Neural cell (in vitro differentiated cells): ENCODE measurements around the gene METTL26. TPM values are rescaled to one million over a fixed set of nuclear protein-coding genes. Genes with fewer than 3 reads are reported as not detected.
"Not testable (repeated sequence)": the region's sequence is repeated elsewhere in the genome, so short reads cannot be mapped to it uniquely, and the experiment has no call there.

Experiments used
- H2AFZ ChIP-seq: fragments of 200-600, 300-800 bp; sonication (generic), shearing (Covaris generic); 2 replicates; pipeline ENCODE4 v1.6.0; 2014; ENCODE audit warnings: low read depth, mild to moderate bottlenecking, antibody characterized with exemption, low read length, moderate library complexity
- H3F3A ChIP-seq: fragments of 200-600 bp; shearing (Covaris generic); 2 replicates; pipeline ENCODE4 v1.6.1; 2016; ENCODE audit warnings: mild to moderate bottlenecking, moderate library complexity, mixed read lengths, antibody characterized with exemption, low read length; ENCODE audit not compliant: insufficient read depth, poor library complexity, severe bottlenecking
- H3K27ac ChIP-seq: fragments of 200-600, 300-800 bp; sonication (generic), shearing (Covaris generic); 2 replicates; pipeline ENCODE4 v1.5.1; 2014; ENCODE audit warnings: mild to moderate bottlenecking, low read length, moderate library complexity
- H3K27me3 ChIP-seq: fragments of 300-800, 200-600 bp; sonication (generic), shearing (Covaris generic); 2 replicates; pipeline ENCODE4 v1.6.0; 2014; ENCODE audit warnings: mild to moderate bottlenecking, low read depth, low read length, moderate library complexity; ENCODE audit not compliant: insufficient read depth
- H3K36me3 ChIP-seq: fragments of 300-800, 200-600 bp; sonication (generic), shearing (Covaris generic); 2 replicates; pipeline ENCODE4 v1.5.1; 2014; ENCODE audit warnings: mild to moderate bottlenecking, antibody characterized with exemption, low read length, moderate library complexity; ENCODE audit not compliant: insufficient read depth
- H3K4me2 ChIP-seq: fragments of 300-800, 200-600 bp; sonication (generic), shearing (Covaris generic); 2 replicates; pipeline ENCODE4 v1.6.0; 2014; ENCODE audit warnings: mild to moderate bottlenecking, low read length
- H3K4me3 ChIP-seq: fragments of 300-800, 200-600 bp; sonication (generic), shearing (Covaris generic); 2 replicates; pipeline ENCODE4 v1.5.1; 2014; ENCODE audit warnings: mild to moderate bottlenecking, low read length, moderate library complexity
- H3K79me2 ChIP-seq: fragments of 200-600 bp; shearing (Covaris generic); replicated peaks from 2 replicates; pipeline ENCODE4 v1.6.0; 2014; ENCODE audit warnings: mild to moderate bottlenecking, low read length, moderate library complexity; ENCODE audit not compliant: insufficient read depth
- H3K9ac ChIP-seq: fragments of 300-800, 200-600 bp; sonication (generic), shearing (Covaris generic); 2 replicates; pipeline ENCODE4 v1.6.1; 2016; ENCODE audit warnings: mild to moderate bottlenecking, low read length, mixed read lengths
- H3K9me2 ChIP-seq: fragments of 200-600 bp; shearing (Covaris generic); 2 replicates; pipeline ENCODE4 v1.6.1; 2016; ENCODE audit warnings: mild to moderate bottlenecking, low read length, mixed read lengths; ENCODE audit not compliant: insufficient read depth
- H3K9me3 ChIP-seq: fragments of 200-600, 300-800 bp; sonication (generic), shearing (Covaris generic); 2 replicates; pipeline ENCODE4 v1.6.1; 2016; ENCODE audit warnings: mild to moderate bottlenecking, mixed run types, low read length, moderate library complexity, mixed read lengths
- H4K20me1 ChIP-seq: fragments of 200-600 bp; shearing (Covaris generic); 2 replicates; pipeline ENCODE4 v1.6.1; 2016; ENCODE audit warnings: mild to moderate bottlenecking, mixed run types; ENCODE audit not compliant: insufficient read depth
- CTCF ChIP-seq: fragments of 450-650 bp; IDR thresholded peaks from 2 replicates; pipeline ENCODE4 v1.5.1; 2014; ENCODE audit warnings: antibody characterized with exemption, mild to moderate bottlenecking, moderate library complexity; ENCODE audit not compliant: poor library complexity, severe bottlenecking
- EP300 ChIP-seq: fragments of 450-650 bp; conservative IDR thresholded peaks from 2 replicates; pipeline ENCODE4 v1.6.1; 2014; ENCODE audit warnings: antibody characterized with exemption, mild to moderate bottlenecking, moderate library complexity; ENCODE audit not compliant: poor library complexity, severe bottlenecking
- EZH2 ChIP-seq: fragments of 200-600, 300-800 bp; shearing (Covaris generic), sonication (generic); IDR thresholded peaks from 2 replicates; pipeline ENCODE4 v1.6.1; 2014; ENCODE audit warnings: antibody characterized with exemption, low read length, borderline replicate concordance, mild to moderate bottlenecking; ENCODE audit not compliant: insufficient read depth, poor library complexity, severe bottlenecking
- MXI1 ChIP-seq: fragments of 450-650 bp; conservative IDR thresholded peaks from 2 replicates; pipeline ENCODE4 v1.6.1; 2014; ENCODE audit warnings: antibody characterized with exemption, mild to moderate bottlenecking; ENCODE audit not compliant: poor library complexity, severe bottlenecking
- POLR2AphosphoS5 ChIP-seq: IDR thresholded peaks from 2 replicates; pipeline ENCODE4 v1.6.1; 2012
- RAD21 ChIP-seq: fragments of 450-650 bp; conservative IDR thresholded peaks from 2 replicates; pipeline ENCODE4 v1.6.1; 2014; ENCODE audit warnings: antibody characterized with exemption, mild to moderate bottlenecking, moderate library complexity
- REST ChIP-seq: IDR thresholded peaks from 2 replicates; pipeline ENCODE4 v1.6.1; 2012; ENCODE audit warnings: borderline replicate concordance
- SMC3 ChIP-seq: fragments of 450-650 bp; conservative IDR thresholded peaks from 2 replicates; pipeline ENCODE4 v1.6.1; 2014; ENCODE audit warnings: antibody characterized with exemption, mild to moderate bottlenecking, moderate library complexity; ENCODE audit not compliant: poor library complexity
- TAF1 ChIP-seq: IDR thresholded peaks from 2 replicates; pipeline ENCODE4 v1.6.1; 2012; ENCODE audit warnings: low read depth
- polyA plus RNA-seq: library from polyadenylated mRNA; depleted of rRNA; stranded (reverse); fragments of >200 nt; gene quantifications from 2 replicates; pipeline ENCODE4 v1.2.3, GENCODE V29; 2014

Gene METTL26
- polyA plus RNA-seq, 1 donor from 2014 or later = 127 TPM

GRCh38 chr16:600781-601180, 35.3 kb downstream of the METTL26 start:
- H3F3A ChIP-seq = no peaks in the 10 kb centered on the region
- no peaks in the 10 kb centered on the region for H3K9me2 ChIP-seq
- H3K4me3 ChIP-seq = no peak overlapping the region
- no peak overlapping the region for H3K9ac ChIP-seq
- TF ChIP-seq CTCF (no peak), TAF1 (no peak)
- H3K4me2 ChIP-seq = no peak overlapping the region
- H3K79me2 ChIP-seq = peaks cover 2% of the 10 kb centered on the region
- no peak overlapping the region for H3K27ac ChIP-seq
- H3K9me3 ChIP-seq = no peaks in the 10 kb centered on the region
- H2AFZ ChIP-seq = no peak overlapping the region
- peaks cover 7% of the 10 kb centered on the region for H3K36me3 ChIP-seq
- H3K27me3 ChIP-seq = no peaks in the 10 kb centered on the region
- no peaks in the 10 kb centered on the region for H4K20me1 ChIP-seq

- no peak overlapping the region for H2AFZ ChIP-seq
- no peaks in the 10 kb centered on the region for H3K9me3 ChIP-seq
- H3F3A ChIP-seq = no peaks in the 10 kb centered on the region
- no peak overlapping the region for H3K4me2 ChIP-seq
- H4K20me1 ChIP-seq = no peaks in the 10 kb centered on the region
- TF ChIP-seq POLR2AphosphoS5 = no peak
- TF ChIP-seq SMC3 = no peak
- no peak for TF ChIP-seq MXI1
- no peak for TF ChIP-seq EZH2
- TF ChIP-seq RAD21 = no peak
- no peak for TF ChIP-seq EP300
- no peak for TF ChIP-seq TAF1
- TF ChIP-seq CTCF = no peak
- no peak for TF ChIP-seq REST
- peaks cover 8% of the 10 kb centered on the region for H3K79me2 ChIP-seq
- no peaks in the 10 kb centered on the region for H3K27me3 ChIP-seq
- H3K27ac ChIP-seq = no peak overlapping the region
- H3K36me3 ChIP-seq = peaks cover 7% of the 10 kb centered on the region
- H3K9me2 ChIP-seq = no peaks in the 10 kb centered on the region
- no peak overlapping the region for H3K4me3 ChIP-seq
- no peak overlapping the region for H3K9ac ChIP-seq
Observed at GRCh38 chr16:598823-599739, 37.0 kb downstream of the METTL26 start.

GRCh38 chr16:597655-598054, 38.5 kb downstream of the METTL26 start:
- not testable (repeated sequence) for H3K79me2 ChIP-seq, H3K27me3 ChIP-seq, H3K9me2 ChIP-seq, H3K9ac ChIP-seq, H3K36me3 ChIP-seq, H3K9me3 ChIP-seq, H2AFZ ChIP-seq, H3F3A ChIP-seq, H4K20me1 ChIP-seq, H3K4me3 ChIP-seq, H3K27ac ChIP-seq, H3K4me2 ChIP-seq
